Esophagus muscularis mucosa (tissue), 4 donors: Measurements from ENCODE around the gene AADACL4. TPM values are rescaled to one million over a fixed set of nuclear protein-coding genes. Genes with fewer than 3 reads are reported as not detected.

Source experiments
- DNase-seq: peaks from one replicate; pipeline ENCODE4 v3.0.0-alpha.2; 2017; ENCODE audit errors: extremely low spot score
- H3K27ac ChIP-seq, 4 donors: fragments of 200-600 bp; sonication (generic); replicated peaks in 1 of 4; 1 replicate in 3 of 4; 2 replicates in 1 of 4; pipeline ENCODE4 v1.5.1; 2016 to 2019; ENCODE audit warnings: mild to moderate bottlenecking in 1 of 4
- H3K27me3 ChIP-seq, 4 donors: fragments of 200-600 bp; sonication (generic); one replicate each; pipeline versions ENCODE4 v1.5.1 to v1.6.0; 2016 to 2019
- H3K36me3 ChIP-seq, 4 donors: fragments of 200-600 bp; sonication (generic); one replicate each; pipeline ENCODE4 v1.5.1; 2016 to 2019
- H3K4me1 ChIP-seq, 4 donors: fragments of 200-600 bp; sonication (generic); one replicate each; pipeline ENCODE4 v1.5.1; 2016 to 2019
- H3K4me3 ChIP-seq, 4 donors: fragments of 200-600 bp; sonication (generic); 1 replicate in 2 of 4; 2 replicates in 2 of 4; pipeline ENCODE4 v1.5.1; 2016 to 2019; ENCODE audit warnings: mild to moderate bottlenecking in 4 of 4, moderate library complexity in 1 of 4
- H3K9me3 ChIP-seq, 4 donors: fragments of 200-600 bp; sonication (generic); 1 replicate in 3 of 4; 2 replicates in 1 of 4; pipeline ENCODE4 v1.5.1; 2016 to 2019
- CTCF ChIP-seq, 3 experiments: fragments of 200-600 bp in 2 of 3; fragments of 450-650 bp in 1 of 3; sonication (generic) in 2 of 3; IDR thresholded peaks; one replicate each; pipeline ENCODE4 v1.5.1; 2017 to 2019; ENCODE audit warnings: antibody characterized with exemption in 3 of 3, mild to moderate bottlenecking in 2 of 3, moderate library complexity in 1 of 3
- EP300 ChIP-seq: sonication (generic); formaldehyde crosslinking; IDR thresholded peaks from one replicate; pipeline ENCODE4 v1.6.1; 2017; ENCODE audit warnings: antibody characterized with exemption
- POLR2A ChIP-seq: fragments of 450-650 bp; IDR thresholded peaks from one replicate; pipeline ENCODE4 v1.6.1; 2017; ENCODE audit warnings: antibody characterized with exemption, moderate library complexity, mild to moderate bottlenecking, low read depth
- POLR2AphosphoS5 ChIP-seq, 2 donors: sonication (generic); formaldehyde crosslinking; IDR thresholded peaks; one replicate each; pipeline ENCODE4 v1.6.1; 2017; ENCODE audit warnings: antibody characterized with exemption in 2 of 2
- whole genome bisulfite sequencing: methylation state at CpG from one replicate; pipeline ENCODE4 v1.1.5; 2018; 5-methylcytosine and 5-hydroxymethylcytosine counted together
- intact Hi-C: fragments of 100-400 bp; cut with DNase I; formaldehyde crosslinking; loops from one replicate; pipeline ENCODE4 v1.15.1; 2023
- total RNA-seq, 4 donors: library from RNA; depleted of rRNA; stranded (reverse); fragments of >200 nt; gene quantifications; one replicate each; pipeline versions ENCODE4 v1.1.0 to v1.2.1, GENCODE V29; 2016

Gene AADACL4
- total RNA-seq, 4 donors from 2014 or later, result not detected

- 28% methylated on average over 4 of the region's 4 CpGs for WGBS
- Histone ChIP-seq H3K27me3 (no peaks in the 10 kb centered on the region), H3K9me3 (no peaks in the 10 kb centered on the region), H3K27ac (peak overlapping the region; percentile 91 to 98 (median 95)), H3K36me3 (no peaks in the 10 kb centered on the region), H3K4me3 (peak overlapping the region in 3 of 4 donors; percentile 71 to 97 (median 71)), H3K4me1 (peaks cover 37 to 58% (median 55%) of the 10 kb centered on the region in 4 donors)
- no peak for TF ChIP-seq POLR2AphosphoS5 (IDR thresholded peaks at IDR 0.05)
- no peak for TF ChIP-seq POLR2A
- no peak for TF ChIP-seq EP300
- no peak for TF ChIP-seq CTCF (IDR thresholded peaks at IDR 0.05)
- DNase-seq, result no peak
- intact Hi-C loops, result loop anchor here (2.0 kb wide), 1 partner anchor 38 kb away; no protein-coding TSS in a partner anchor
These were observed 23.4 kb upstream of the AADACL4 start for GRCh38 chr1:12620488-12620865.

GRCh38 chr1:12620931-12621330 is 23.0 kb upstream of the AADACL4 start:
- no peak for DNase-seq
- whole genome bisulfite sequencing, result 85% methylated on average over 8 of the region's 8 CpGs
- H3K27me3 ChIP-seq, result no peaks in the 10 kb centered on the region
- H3K4me1 ChIP-seq, result peaks cover 37 to 54% (median 53%) of the 10 kb centered on the region in 4 donors
- H3K36me3 ChIP-seq, result no peaks in the 10 kb centered on the region
- H3K4me3 ChIP-seq, result no peak overlapping the region
- no peaks in the 10 kb centered on the region for H3K9me3 ChIP-seq
- TF ChIP-seq POLR2A, result no peak
- no peak for TF ChIP-seq POLR2AphosphoS5 (IDR thresholded peaks at IDR 0.05)
- TF ChIP-seq CTCF (IDR thresholded peaks at IDR 0.05), result no peak
- no peak for TF ChIP-seq EP300
- intact Hi-C loops, result loop anchor here (2.0 kb wide), 1 partner anchor 38 kb away; no protein-coding TSS in a partner anchor
- H3K27ac ChIP-seq, result peak overlapping the region; percentile 91 to 98 (median 95)

- Histone ChIP-seq H3K27ac (peak overlapping the region; percentile 91 to 98 (median 95)), H3K4me3 (no peak overlapping the region), H3K27me3 (no peaks in the 10 kb centered on the region), H3K9me3 (no peaks in the 10 kb centered on the region), H3K36me3 (no peaks in the 10 kb centered on the region), H3K4me1 (peaks cover 37 to 54% (median 53%) of the 10 kb centered on the region in 4 donors)
- 48% methylated on average over 15 of the region's 15 CpGs for WGBS
- no peak for TF ChIP-seq POLR2A
- TF ChIP-seq POLR2AphosphoS5 (IDR thresholded peaks at IDR 0.05), result peak; percentile 53 to 64
- no peak for TF ChIP-seq CTCF (IDR thresholded peaks at IDR 0.05)
- no peak for TF ChIP-seq EP300
- DNase-seq, result no peak
- intact Hi-C loops, result loop anchor here (2.0 kb wide), 1 partner anchor 37 kb away; no protein-coding TSS in a partner anchor
These were observed 22.2 kb upstream of the AADACL4 start for GRCh38 chr1:12621346-12622335.

- Histone ChIP-seq H3K4me1 (peaks cover 37 to 54% (median 53%) of the 10 kb centered on the region in 4 donors), H3K4me3 (peak overlapping the region in 1 of 4 donors; percentile 3), H3K9me3 (no peaks in the 10 kb centered on the region), H3K27me3 (no peaks in the 10 kb centered on the region), H3K36me3 (no peaks in the 10 kb centered on the region), H3K27ac (peak overlapping the region; percentile 91 to 98 (median 95))
- intact Hi-C loops, result no loop called here
- 33% methylated on average over 5 of the region's 12 CpGs for WGBS
- TF ChIP-seq CTCF (IDR thresholded peaks at IDR 0.05) (no peak), POLR2AphosphoS5 (IDR thresholded peaks at IDR 0.05) (no peak), EP300 (no peak), POLR2A (no peak)
- DNase-seq, result no peak
These were observed 21.4 kb upstream of the AADACL4 start for GRCh38 chr1:12622506-12622905.
